ENCODE results near the gene OR13C8.

OR13C8 gene

DNA sequence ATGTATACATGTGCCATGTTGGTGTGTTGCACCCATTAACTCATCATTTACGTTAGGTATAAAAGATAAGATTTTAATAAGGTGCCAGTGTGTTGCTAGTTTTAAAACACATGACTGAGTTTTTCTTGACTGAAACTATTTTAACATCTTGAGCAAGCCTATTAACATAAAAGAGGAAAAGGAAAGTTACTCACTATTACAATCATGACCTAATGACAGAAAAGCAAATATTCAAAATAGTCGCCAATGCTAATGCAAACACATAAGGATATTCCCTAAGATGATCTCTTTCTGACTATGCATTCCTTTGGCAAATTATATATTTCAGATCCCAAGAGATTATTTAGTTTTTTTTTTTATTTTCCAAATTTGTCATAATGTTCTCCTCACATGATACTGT lies 42.2 kb downstream of the OR13C8 start:
- no peaks in the 10 kb centered on the region for H4K20me1 ChIP-seq (ENCODE audit: insufficient read depth, low read length)
- no peak for DNase-seq
- H3K9me2 ChIP-seq (replicated peaks; ENCODE audit: insufficient read depth, low read length) = no peaks in the 10 kb centered on the region
- no peak overlapping the region for H3K4me2 ChIP-seq (ENCODE audit: low read depth, low read length)
- no peak overlapping the region for H2AFZ ChIP-seq (ENCODE audit: low read length)
- no peaks in the 10 kb centered on the region for H3K27me3 ChIP-seq (replicated peaks; ENCODE audit: insufficient read depth, low read length)
- H3K79me2 ChIP-seq (ENCODE audit: low read length) = no peaks in the 10 kb centered on the region
- no peak overlapping the region for H3K9ac ChIP-seq (ENCODE audit: low read length)
- no peak for TF ChIP-seq CTCF (IDR thresholded peaks at IDR 0.05; ENCODE audit: low read length)
- H3K9me3 ChIP-seq (replicated peaks; ENCODE audit: insufficient read depth, low read length) = no peaks in the 10 kb centered on the region
- H3K4me1 ChIP-seq (ENCODE audit: low read length) = no peaks in the 10 kb centered on the region
- no peak overlapping the region for H3K4me3 ChIP-seq (ENCODE audit: low read length)
- no peaks in the 10 kb centered on the region for H3F3A ChIP-seq (ENCODE audit: insufficient read depth, low read length)
- H3K27ac ChIP-seq (ENCODE audit: low read length) = no peak overlapping the region
- no peaks in the 10 kb centered on the region for H3K36me3 ChIP-seq (replicated peaks; ENCODE audit: insufficient read depth, low read length)

DNA sequence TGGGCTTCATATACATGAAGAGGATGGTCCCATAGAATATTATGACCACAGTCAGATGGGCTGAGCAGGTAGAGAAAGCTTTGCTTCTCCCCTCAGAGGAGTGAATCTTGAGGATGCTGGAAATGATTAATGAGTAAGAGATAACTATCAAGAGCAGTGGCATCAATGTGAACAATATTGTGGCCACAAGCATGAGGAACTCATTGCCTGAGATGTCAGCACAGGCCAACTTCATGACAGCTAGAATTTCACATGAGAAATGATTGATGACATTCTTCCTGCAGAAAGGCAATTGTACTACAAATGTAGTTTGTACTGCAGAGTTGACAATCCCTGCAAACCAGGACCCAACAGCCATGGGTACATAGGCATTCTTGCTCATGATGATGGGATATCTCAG lies 48.5 kb downstream of the OR13C8 start:
- Histone ChIP-seq H3K9ac (ENCODE audit: low read length) (no peak overlapping the region), H3F3A (ENCODE audit: insufficient read depth, low read length) (no peaks in the 10 kb centered on the region), H3K27me3 (replicated peaks; ENCODE audit: insufficient read depth, low read length) (no peaks in the 10 kb centered on the region), H3K27ac (ENCODE audit: low read length) (no peak overlapping the region), H3K4me2 (ENCODE audit: low read depth, low read length) (no peak overlapping the region), H3K79me2 (ENCODE audit: low read length) (no peaks in the 10 kb centered on the region), H4K20me1 (ENCODE audit: insufficient read depth, low read length) (no peaks in the 10 kb centered on the region), H3K4me1 (ENCODE audit: low read length) (no peaks in the 10 kb centered on the region), H2AFZ (ENCODE audit: low read length) (no peak overlapping the region), H3K4me3 (ENCODE audit: low read length) (no peak overlapping the region), H3K9me3 (replicated peaks; ENCODE audit: insufficient read depth, low read length) (no peaks in the 10 kb centered on the region), H3K36me3 (replicated peaks; ENCODE audit: insufficient read depth, low read length) (no peaks in the 10 kb centered on the region), H3K9me2 (replicated peaks; ENCODE audit: insufficient read depth, low read length) (no peaks in the 10 kb centered on the region)
- TF ChIP-seq CTCF (IDR thresholded peaks at IDR 0.05; ENCODE audit: low read length) = no peak
- no peak for TF ChIP-seq EZH2phosphoT487 (IDR thresholded peaks at IDR 0.05; ENCODE audit: low read length)
- no peak for TF ChIP-seq EZH2 (optimal IDR thresholded peaks at IDR 0.05; ENCODE audit: low read depth, low read length)
- DNase-seq = no peak

GRCh38 chr9:104618104-104618503 lies 49.1 kb downstream of the OR13C8 start, which contains the start of gene OR13C9:
Gene OR13C9, minus strand, starts transcription at chr9:104618204. Its CDS starts 0 bp downstream, at chr9:104618204.
- Histone ChIP-seq H3K4me2 (ENCODE audit: low read depth, low read length) (no peak within 1 kb of the TSS), H3K4me1 (ENCODE audit: low read length) (no peaks in the 10 kb centered on the region), H2AFZ (ENCODE audit: low read length) (no peak within 1 kb of the TSS), H3K79me2 (ENCODE audit: low read length) (no peaks in the 10 kb centered on the region), H3K27me3 (replicated peaks; ENCODE audit: insufficient read depth, low read length) (no peaks in the 10 kb centered on the region), H3K9ac (ENCODE audit: low read length) (no peak within 1 kb of the TSS), H4K20me1 (ENCODE audit: insufficient read depth, low read length) (no peaks in the 10 kb centered on the region), H3K27ac (ENCODE audit: low read length) (no peak within 1 kb of the TSS), H3K4me3 (ENCODE audit: low read length) (no peak within 1 kb of the TSS), H3K9me2 (replicated peaks; ENCODE audit: insufficient read depth, low read length) (no peaks in the 10 kb centered on the region), H3F3A (ENCODE audit: insufficient read depth, low read length) (no peaks in the 10 kb centered on the region), H3K9me3 (replicated peaks; ENCODE audit: insufficient read depth, low read length) (no peaks in the 10 kb centered on the region), H3K36me3 (replicated peaks; ENCODE audit: insufficient read depth, low read length) (no peaks in the 10 kb centered on the region)
- TF ChIP-seq EZH2 (optimal IDR thresholded peaks at IDR 0.05; ENCODE audit: low read depth, low read length) (no peak), CTCF (IDR thresholded peaks at IDR 0.05; ENCODE audit: low read length) (no peak)
- no peak for DNase-seq

Data from MM.1S (cell line).